Lower leg skin (tissue), 4 donors: Measurements from ENCODE around the gene SH3YL1. TPM values are rescaled to one million over a fixed set of nuclear protein-coding genes. Genes with fewer than 3 reads are reported as not detected.
A peak's percentile ranks its signal among the peaks of the same experiment; 100 is the strongest.
"Not testable (repeated sequence)": the region's sequence is repeated elsewhere in the genome, so short reads cannot be mapped to it uniquely, and the experiment has no call there.

Experiments
- DNase-seq, 2 donors: peaks; one replicate each; pipeline ENCODE4 v3.0.0-alpha.2; 2019; ENCODE audit warnings: low spot score in 2 of 2
- H3K4me3 ChIP-seq: fragments of 200-600 bp; sonication (generic); 2 replicates; pipeline ENCODE4 v1.5.1; 2017; ENCODE audit warnings: mild to moderate bottlenecking, low read depth; ENCODE audit not compliant: poor library complexity, severe bottlenecking
- POLR2A ChIP-seq, 2 donors: fragments of 450-650 bp; IDR thresholded peaks; one replicate each; pipeline ENCODE4 v1.6.1; 2016 to 2017; ENCODE audit warnings: antibody characterized with exemption in 2 of 2, mild to moderate bottlenecking in 1 of 2, moderate library complexity in 1 of 2
- WGBS, 2 donors: methylation state at CpG; one replicate each; pipeline ENCODE4 v1.1.5; 2018; 5-methylcytosine and 5-hydroxymethylcytosine counted together
- intact Hi-C: fragments of 100-400 bp; cut with DNase I; formaldehyde crosslinking; loops from one replicate; pipeline ENCODE4 v1.15.0; 2023; ENCODE audit warnings: low total_unique reads
- total RNA-seq, 4 donors: library from RNA; depleted of rRNA; stranded (reverse); fragments of >200 nt; gene quantifications; one replicate each; pipeline ENCODE4 v1.1.0, GENCODE V29; 2016
- TF ChIP-seq, protein P1 (sequence below), 3 donors: fragments of 450-650 bp; IDR thresholded peaks; one replicate each; pipeline ENCODE4 v1.5.1; 2016; ENCODE audit warnings: antibody characterized with exemption in 3 of 3, mild to moderate bottlenecking in 3 of 3, moderate library complexity in 2 of 3

Gene SH3YL1
- total RNA-seq, 4 donors from 2014 or later = 106 to 159 (median 124) TPM

DNA sequence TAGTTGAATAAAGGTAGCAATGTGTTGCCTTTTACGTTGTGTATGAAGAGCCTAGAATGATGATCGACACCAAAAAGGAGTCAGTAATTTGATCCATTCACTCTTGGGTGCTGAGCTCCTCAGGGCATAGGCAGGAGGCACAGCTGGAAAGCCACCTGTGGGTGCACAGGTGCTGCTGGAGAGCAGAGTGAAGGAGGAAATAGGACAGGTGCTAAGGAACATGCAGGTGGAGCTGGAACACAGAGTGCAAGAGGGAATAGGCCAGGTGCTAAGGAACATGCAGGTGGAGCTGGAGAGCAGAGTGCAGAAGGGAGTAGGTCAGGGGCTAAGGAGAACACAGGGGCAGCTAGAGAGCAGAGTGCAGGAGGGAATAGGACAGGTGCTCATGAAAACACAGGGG is 86.1 kb downstream of the SH3YL1 start:
- 63 to 71% methylated on average over 2 of the region's 2 CpGs for WGBS, 2 donors
- no peak for DNase-seq
- no peak overlapping the region for H3K4me3 ChIP-seq
- TF ChIP-seq, protein P1, sequence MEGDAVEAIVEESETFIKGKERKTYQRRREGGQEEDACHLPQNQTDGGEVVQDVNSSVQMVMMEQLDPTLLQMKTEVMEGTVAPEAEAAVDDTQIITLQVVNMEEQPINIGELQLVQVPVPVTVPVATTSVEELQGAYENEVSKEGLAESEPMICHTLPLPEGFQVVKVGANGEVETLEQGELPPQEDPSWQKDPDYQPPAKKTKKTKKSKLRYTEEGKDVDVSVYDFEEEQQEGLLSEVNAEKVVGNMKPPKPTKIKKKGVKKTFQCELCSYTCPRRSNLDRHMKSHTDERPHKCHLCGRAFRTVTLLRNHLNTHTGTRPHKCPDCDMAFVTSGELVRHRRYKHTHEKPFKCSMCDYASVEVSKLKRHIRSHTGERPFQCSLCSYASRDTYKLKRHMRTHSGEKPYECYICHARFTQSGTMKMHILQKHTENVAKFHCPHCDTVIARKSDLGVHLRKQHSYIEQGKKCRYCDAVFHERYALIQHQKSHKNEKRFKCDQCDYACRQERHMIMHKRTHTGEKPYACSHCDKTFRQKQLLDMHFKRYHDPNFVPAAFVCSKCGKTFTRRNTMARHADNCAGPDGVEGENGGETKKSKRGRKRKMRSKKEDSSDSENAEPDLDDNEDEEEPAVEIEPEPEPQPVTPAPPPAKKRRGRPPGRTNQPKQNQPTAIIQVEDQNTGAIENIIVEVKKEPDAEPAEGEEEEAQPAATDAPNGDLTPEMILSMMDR (IDR thresholded peaks at IDR 0.05) = no peak
- no peak for TF ChIP-seq POLR2A (IDR thresholded peaks at IDR 0.05)
- intact Hi-C loops = no loop called here

DNA sequence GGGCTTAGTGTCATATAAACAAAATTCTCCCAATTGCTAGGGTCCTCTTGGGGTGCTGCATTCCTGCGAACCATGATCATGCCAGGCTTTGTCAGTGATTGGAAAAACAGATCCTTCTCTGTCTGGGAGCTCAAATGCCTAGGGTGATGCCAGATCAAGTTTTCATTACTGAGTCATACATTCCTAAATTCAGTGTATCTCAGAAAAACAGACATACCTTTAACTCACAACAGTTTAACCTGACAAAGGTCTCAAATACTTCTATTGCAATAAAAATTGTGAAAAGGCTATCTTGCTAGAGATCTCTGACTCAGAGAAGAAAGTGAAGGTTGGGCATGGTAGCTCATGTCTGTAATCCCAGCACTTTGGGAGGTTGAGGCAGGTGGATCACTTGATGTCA is 86.9 kb downstream of the SH3YL1 start:
- DNase-seq = no peak
- intact Hi-C loops = no loop called here
- TF ChIP-seq POLR2A (IDR thresholded peaks at IDR 0.05) = no peak
- TF ChIP-seq, protein P1 (IDR thresholded peaks at IDR 0.05) = no peak
- WGBS, 2 donors = 45 to 47% methylated on average over 1 of the region's 1 CpG
- H3K4me3 ChIP-seq = no peak overlapping the region

DNA sequence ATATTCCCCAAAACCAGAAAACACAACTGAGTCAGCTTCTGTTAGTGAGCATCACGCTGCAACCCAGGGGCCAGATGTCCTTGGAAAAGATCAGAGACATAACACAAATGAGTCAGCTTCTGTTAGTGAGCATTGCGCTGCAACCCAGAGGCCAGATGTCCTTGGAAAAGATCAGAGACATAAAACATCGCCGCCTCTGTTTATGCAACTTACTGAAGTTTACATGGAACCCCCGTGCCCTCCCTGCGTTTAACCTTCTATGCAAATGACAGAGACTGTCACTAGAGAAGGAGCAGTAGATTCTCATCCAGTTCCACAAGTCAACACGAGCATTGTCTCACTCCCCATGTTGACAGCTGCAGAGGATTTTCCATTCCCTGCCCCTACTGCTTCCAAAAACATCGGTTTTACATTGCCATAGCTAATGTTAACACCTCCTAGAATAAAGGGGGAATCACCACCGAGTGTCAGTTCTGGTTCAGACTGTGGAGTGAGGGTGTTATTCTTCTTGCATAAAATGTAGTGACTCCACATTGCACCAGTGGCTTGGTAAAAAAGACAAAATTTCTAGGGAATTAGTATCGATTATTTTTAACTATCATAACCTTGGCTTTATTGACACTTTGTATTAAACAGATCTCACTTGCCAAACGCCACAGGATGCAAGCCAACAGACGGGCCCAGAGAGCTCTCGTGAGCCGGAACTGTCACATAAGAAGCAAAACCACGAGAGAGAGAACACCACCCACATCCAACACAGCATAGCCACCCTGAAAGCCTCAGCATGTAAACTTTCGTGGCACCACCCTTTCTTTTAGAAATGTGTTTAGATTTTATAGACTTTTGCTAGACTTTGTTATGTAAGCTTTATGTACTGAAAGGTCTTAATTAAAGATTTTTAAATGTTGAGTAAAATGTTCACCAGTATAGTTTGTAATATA is 87.7 kb downstream of the SH3YL1 start:
- TF ChIP-seq POLR2A (IDR thresholded peaks at IDR 0.05) = no peak
- TF ChIP-seq, protein P1 (IDR thresholded peaks at IDR 0.05) = peak in 1 of 3 donors; percentile 47
- DNase-seq = no peak
- WGBS, 2 donors = 23 to 34% methylated on average over 16 of the region's 16 CpGs
- no peak overlapping the region for H3K4me3 ChIP-seq
- intact Hi-C loops = no loop called here

DNA sequence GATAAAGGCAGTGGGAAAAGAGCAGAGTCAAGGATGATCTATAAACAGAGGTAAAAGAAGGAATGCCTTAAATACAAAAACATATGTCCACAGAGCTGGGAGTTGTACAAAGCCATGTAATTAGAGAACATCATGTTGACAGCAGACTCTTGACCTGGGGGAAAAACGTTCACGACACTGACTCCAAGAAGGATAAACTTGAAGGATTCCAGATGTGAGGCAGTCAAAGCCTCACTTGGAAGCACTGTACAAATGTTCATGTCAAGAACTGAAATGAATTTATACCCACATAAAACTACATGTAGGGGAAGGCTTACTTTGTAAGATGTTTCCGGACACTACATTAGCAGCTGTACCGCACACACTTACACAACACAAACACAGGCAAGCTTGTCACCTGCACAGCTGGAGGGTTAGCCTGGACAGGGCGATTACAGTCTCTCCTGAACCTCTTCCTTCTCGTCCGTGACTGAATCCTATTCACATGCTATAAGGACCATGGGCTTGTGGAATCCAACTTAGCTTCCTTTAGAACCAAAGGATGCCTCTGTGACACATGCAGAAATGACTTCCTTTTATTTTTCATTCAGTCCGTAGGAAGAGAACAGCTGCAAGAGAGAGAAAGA is 88.6 kb downstream of the SH3YL1 start:
- no peak overlapping the region for H3K4me3 ChIP-seq
- intact Hi-C loops = no loop called here
- TF ChIP-seq, protein P1 (IDR thresholded peaks at IDR 0.05) = no peak
- TF ChIP-seq POLR2A (IDR thresholded peaks at IDR 0.05) = no peak
- WGBS, 2 donors = 53 to 54% methylated on average over 8 of the region's 8 CpGs
- no peak for DNase-seq

DNA sequence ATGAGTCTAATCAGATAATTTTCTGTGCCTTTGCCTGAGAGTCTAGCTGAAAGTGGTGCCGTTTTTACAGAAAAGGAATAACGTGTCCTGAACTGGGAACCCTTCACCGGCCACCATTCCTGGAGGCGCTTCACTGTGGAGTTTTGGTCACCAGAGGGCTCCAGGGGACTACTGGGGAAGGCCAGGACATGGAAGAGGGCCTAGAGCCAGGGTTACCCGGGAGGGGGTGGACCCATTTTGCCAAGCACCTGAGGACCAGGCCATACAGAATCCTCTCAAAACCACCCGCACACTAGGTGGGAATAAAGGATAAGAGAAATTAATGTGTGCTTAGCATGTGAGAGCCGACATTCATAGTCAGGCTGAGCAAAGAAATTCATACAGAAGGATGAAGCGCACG is 91.7 kb downstream of the SH3YL1 start:
- intact Hi-C loops, H3K4me3 ChIP-seq, DNase-seq: not testable (repeated sequence)
- 72 to 80% methylated on average over 9 of the region's 9 CpGs for WGBS, 2 donors

DNA sequence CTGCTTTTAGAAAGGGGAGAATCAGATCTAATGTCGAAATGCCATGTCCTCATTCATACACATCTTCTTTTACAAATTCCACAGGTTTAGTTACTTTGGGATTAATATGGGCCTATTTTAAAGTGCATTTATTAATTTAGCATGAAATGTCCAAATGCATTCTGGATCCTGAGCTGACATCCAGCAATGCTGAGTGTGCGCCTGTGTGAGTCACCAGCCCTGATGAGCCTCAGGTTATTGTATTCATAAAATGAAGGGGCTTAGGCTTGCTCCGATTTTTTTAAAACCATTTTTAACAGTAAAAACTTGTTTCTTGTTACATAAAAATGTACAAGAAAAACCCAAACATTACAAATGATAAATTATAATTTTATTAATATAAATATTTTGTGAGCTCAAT is 94.1 kb downstream of the SH3YL1 start:
- DNase-seq = no peak
- H3K4me3 ChIP-seq = no peak overlapping the region
- 69 to 89% methylated on average over 3 of the region's 3 CpGs for WGBS, 2 donors
- intact Hi-C loops = no loop called here
- TF ChIP-seq, protein P1 (IDR thresholded peaks at IDR 0.05) = no peak
- no peak for TF ChIP-seq POLR2A (IDR thresholded peaks at IDR 0.05)
